ENCODE results near the gene NPTXR. TPM values are rescaled to one million over a fixed set of nuclear protein-coding genes. Genes with fewer than 3 reads are reported as not detected.

NPTXR gene
- polyA plus RNA-seq, 3 donors, result 0.04 TPM; not detected in 2

DNA sequence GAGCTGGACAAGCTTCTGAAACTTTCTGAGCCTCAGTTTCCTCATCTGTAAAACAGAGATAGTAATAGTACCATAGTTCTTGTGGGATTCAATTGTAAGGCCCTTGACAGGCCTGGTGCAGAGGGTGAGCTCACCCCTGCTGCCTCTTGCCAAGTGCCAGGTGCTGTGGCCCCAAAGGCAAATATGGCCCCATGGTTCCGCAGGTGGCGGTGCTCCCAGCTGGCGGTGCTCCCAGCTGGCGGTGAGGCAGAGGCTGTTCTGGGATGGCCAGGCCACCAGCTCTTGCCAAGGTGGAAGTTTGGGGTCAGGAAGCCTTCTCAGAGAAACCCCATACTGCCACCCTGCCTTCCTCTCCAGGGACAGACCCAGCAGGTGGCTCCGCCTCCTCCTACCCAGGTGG is 8.8 kb downstream of the NPTXR start:
- H3K27me3 Mint-ChIP-seq (ENCODE audit: low read depth in 3 of 3), result peaks cover 8 to 26% (median 13%) of the 10 kb centered on the region in 3 donors
- DNase-seq, result no peak
- H2AFZ ChIP-seq (ENCODE audit: insufficient read depth, low read depth, low read length, poor library complexity, severe bottlenecking), result no peak overlapping the region
- H3K36me3 ChIP-seq (replicated peaks in 1 of 2; ENCODE audit: control insufficient read depth in 1 of 2, insufficient read depth in 2 of 2, low read length in 2 of 2), result no peaks in the 10 kb centered on the region
- no peak overlapping the region for H3K4me2 ChIP-seq (replicated peaks; ENCODE audit: extremely low read depth, low read length, poor library complexity, severe bottlenecking)
- no peak overlapping the region for H3K27ac Mint-ChIP-seq
- H3K4me3 ChIP-seq (replicated peaks in 1 of 3; ENCODE audit: low read depth in 2 of 3, low read length in 3 of 3), result no peak overlapping the region
- H3K4me1 Mint-ChIP-seq, result peaks cover 10% of the 10 kb centered on the region
- H3K27me3 ChIP-seq (ENCODE audit: control insufficient read depth in 2 of 2, insufficient read depth in 2 of 2, low read length in 2 of 2), result peaks cover 0 to 3% of the 10 kb centered on the region in 2 donors
- H4K20me1 ChIP-seq (ENCODE audit: insufficient read depth, low read length), result no peaks in the 10 kb centered on the region
- no peaks in the 10 kb centered on the region for H3K9me3 ChIP-seq (replicated peaks in 1 of 2; ENCODE audit: control insufficient read depth in 1 of 2, insufficient read depth in 1 of 2, low read length in 2 of 2)
- TF ChIP-seq, protein P1, sequence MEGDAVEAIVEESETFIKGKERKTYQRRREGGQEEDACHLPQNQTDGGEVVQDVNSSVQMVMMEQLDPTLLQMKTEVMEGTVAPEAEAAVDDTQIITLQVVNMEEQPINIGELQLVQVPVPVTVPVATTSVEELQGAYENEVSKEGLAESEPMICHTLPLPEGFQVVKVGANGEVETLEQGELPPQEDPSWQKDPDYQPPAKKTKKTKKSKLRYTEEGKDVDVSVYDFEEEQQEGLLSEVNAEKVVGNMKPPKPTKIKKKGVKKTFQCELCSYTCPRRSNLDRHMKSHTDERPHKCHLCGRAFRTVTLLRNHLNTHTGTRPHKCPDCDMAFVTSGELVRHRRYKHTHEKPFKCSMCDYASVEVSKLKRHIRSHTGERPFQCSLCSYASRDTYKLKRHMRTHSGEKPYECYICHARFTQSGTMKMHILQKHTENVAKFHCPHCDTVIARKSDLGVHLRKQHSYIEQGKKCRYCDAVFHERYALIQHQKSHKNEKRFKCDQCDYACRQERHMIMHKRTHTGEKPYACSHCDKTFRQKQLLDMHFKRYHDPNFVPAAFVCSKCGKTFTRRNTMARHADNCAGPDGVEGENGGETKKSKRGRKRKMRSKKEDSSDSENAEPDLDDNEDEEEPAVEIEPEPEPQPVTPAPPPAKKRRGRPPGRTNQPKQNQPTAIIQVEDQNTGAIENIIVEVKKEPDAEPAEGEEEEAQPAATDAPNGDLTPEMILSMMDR (IDR thresholded peaks at IDR 0.05), result no peak
- H3K36me3 Mint-ChIP-seq, result no peaks in the 10 kb centered on the region
- H3K4me1 ChIP-seq (ENCODE audit: control insufficient read depth in 1 of 2, insufficient read depth in 2 of 2, low read length in 2 of 2), result peaks cover 0 to 10% of the 10 kb centered on the region in 2 donors
- H3K9me3 Mint-ChIP-seq, result no peaks in the 10 kb centered on the region
- H3K4me3 Mint-ChIP-seq, result no peak overlapping the region
- H3K9ac ChIP-seq (ENCODE audit: insufficient read depth, low read length, poor library complexity, severe bottlenecking), result no peak overlapping the region
- H3K27ac ChIP-seq (ENCODE audit: low read depth in 1 of 2, low read length in 2 of 2), result no peak overlapping the region
- intact Hi-C loops (cut with micrococcal nuclease), result no loop called here
- H3K79me2 ChIP-seq (ENCODE audit: insufficient read depth, low read length), result no peaks in the 10 kb centered on the region
- WGBS (ENCODE audit: insufficient coverage), result no CpG with 5 or more reads among the region's 5 CpGs

DNA sequence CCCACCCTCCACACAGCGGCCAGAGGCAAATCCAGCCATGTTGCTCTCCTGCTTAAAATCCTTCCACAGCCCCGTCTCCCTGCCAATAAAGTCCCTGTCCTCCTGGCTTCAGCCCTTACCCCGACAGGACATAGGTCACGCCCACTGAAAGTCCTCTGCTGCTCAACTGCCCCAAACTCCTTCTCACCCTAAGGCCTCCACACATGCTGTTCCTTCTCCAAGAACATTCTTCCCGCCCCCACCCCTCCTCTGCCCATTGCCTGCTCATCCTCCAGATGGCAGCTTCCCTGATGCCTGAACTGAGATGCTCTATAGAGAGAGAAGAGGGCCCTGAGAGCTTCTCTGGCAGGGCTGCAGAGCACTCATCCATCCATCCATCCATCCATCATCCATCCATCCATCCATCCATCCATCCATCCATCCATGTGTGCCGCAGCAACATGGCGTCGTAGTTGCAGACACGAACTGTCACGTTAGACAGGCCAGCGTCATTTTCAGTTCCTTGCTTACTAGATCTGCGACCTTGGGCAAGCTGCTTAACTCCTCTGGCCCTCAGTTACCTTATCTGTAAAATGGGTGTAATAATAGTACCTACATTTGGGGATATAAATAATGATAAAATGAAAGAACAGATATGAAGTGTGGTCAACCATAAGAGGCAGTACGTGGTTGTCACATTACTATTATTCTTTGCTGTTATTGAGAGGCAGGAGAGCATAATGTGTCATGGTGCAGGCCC is 9.4 kb downstream of the NPTXR start:
- intact Hi-C loops (cut with micrococcal nuclease), result no loop called here
- Histone ChIP-seq H3K27ac (ENCODE audit: low read depth in 1 of 2, low read length in 2 of 2) (no peak overlapping the region), H3K9ac (ENCODE audit: insufficient read depth, low read length, poor library complexity, severe bottlenecking) (no peak overlapping the region), H3K27me3 (ENCODE audit: control insufficient read depth in 2 of 2, insufficient read depth in 2 of 2, low read length in 2 of 2) (no peaks in the 10 kb centered on the region), H4K20me1 (ENCODE audit: insufficient read depth, low read length) (no peaks in the 10 kb centered on the region), H3K79me2 (ENCODE audit: insufficient read depth, low read length) (no peaks in the 10 kb centered on the region), H3K36me3 (replicated peaks in 1 of 2; ENCODE audit: control insufficient read depth in 1 of 2, insufficient read depth in 2 of 2, low read length in 2 of 2) (no peaks in the 10 kb centered on the region), H3K4me3 (replicated peaks in 1 of 3; ENCODE audit: low read depth in 2 of 3, low read length in 3 of 3) (no peak overlapping the region), H3K4me2 (replicated peaks; ENCODE audit: extremely low read depth, low read length, poor library complexity, severe bottlenecking) (no peak overlapping the region), H2AFZ (ENCODE audit: insufficient read depth, low read depth, low read length, poor library complexity, severe bottlenecking) (no peak overlapping the region), H3K9me3 (replicated peaks in 1 of 2; ENCODE audit: control insufficient read depth in 1 of 2, insufficient read depth in 1 of 2, low read length in 2 of 2) (no peaks in the 10 kb centered on the region), H3K4me1 (ENCODE audit: control insufficient read depth in 1 of 2, insufficient read depth in 2 of 2, low read length in 2 of 2) (peaks cover 0 to 10% of the 10 kb centered on the region in 2 donors)
- Mint-ChIP-seq H3K27ac (peak overlapping the region in 1 of 7 donors; percentile 22), H3K4me3 (no peak overlapping the region), H3K27me3 (ENCODE audit: low read depth in 3 of 3) (peaks cover 5 to 24% (median 11%) of the 10 kb centered on the region in 3 donors), H3K36me3 (no peaks in the 10 kb centered on the region), H3K9me3 (no peaks in the 10 kb centered on the region), H3K4me1 (peaks cover 10% of the 10 kb centered on the region)
- TF ChIP-seq, protein P1 (IDR thresholded peaks at IDR 0.05), result no peak
- 88% methylated on average over 5 of the region's 13 CpGs for WGBS (ENCODE audit: insufficient coverage)
- DNase-seq, result no peak
